Parathyroid adenoma (tissue), 2 donors: ENCODE results near the gene DCTN4.
"Not testable (repeated sequence)": the region's sequence is repeated elsewhere in the genome, so short reads cannot be mapped to it uniquely, and the experiment has no call there.

Source experiments
- H2AFZ ChIP-seq: fragments of 300-600 bp; sonication (generic); one replicate; pipeline ENCODE4 v1.7.0; 2017; ENCODE audit warnings: antibody characterized with exemption, mild to moderate bottlenecking
- H3K27ac ChIP-seq: fragments of 300-600 bp; sonication (generic); one replicate; pipeline ENCODE4 v1.7.0; 2017
- H3K27me3 ChIP-seq: fragments of 300-600 bp; sonication (generic); one replicate; pipeline ENCODE4 v1.7.0; 2017; ENCODE audit warnings: low read length; ENCODE audit not compliant: control insufficient read depth, insufficient read depth
- H3K36me3 ChIP-seq: fragments of 300-600 bp; sonication (generic); one replicate; pipeline ENCODE4 v1.7.0; 2017; ENCODE audit warnings: low read length; ENCODE audit not compliant: control insufficient read depth, insufficient read depth
- H3K4me1 ChIP-seq: fragments of 300-600 bp; sonication (generic); one replicate; pipeline ENCODE4 v1.7.0; 2017; ENCODE audit warnings: control low read depth
- H3K4me2 ChIP-seq: fragments of 300-600 bp; sonication (generic); one replicate; pipeline ENCODE4 v1.7.0; 2017; ENCODE audit warnings: low read length
- H3K4me3 ChIP-seq: fragments of 300-600 bp; sonication (generic); one replicate; pipeline ENCODE4 v1.7.0; 2017; ENCODE audit warnings: low read depth, low read length
- H3K79me2 ChIP-seq: fragments of 300-600 bp; sonication (generic); one replicate; pipeline ENCODE4 v1.7.0; 2017; ENCODE audit warnings: control low read depth
- H3K9ac ChIP-seq: fragments of 300-600 bp; sonication (generic); one replicate; pipeline ENCODE4 v1.7.0; 2017; ENCODE audit warnings: mild to moderate bottlenecking
- H3K9me3 ChIP-seq: fragments of 300-600 bp; sonication (generic); one replicate; pipeline ENCODE4 v1.7.0; 2017; ENCODE audit warnings: low read length; ENCODE audit not compliant: control insufficient read depth
- CTCF ChIP-seq: fragments of 300-600 bp; sonication (generic); IDR thresholded peaks from one replicate; pipeline ENCODE4 v1.7.0; 2017; ENCODE audit warnings: antibody characterized with exemption, mild to moderate bottlenecking
- donor health status: primary hyperparathyroidism.

Gene DCTN4

DNA sequence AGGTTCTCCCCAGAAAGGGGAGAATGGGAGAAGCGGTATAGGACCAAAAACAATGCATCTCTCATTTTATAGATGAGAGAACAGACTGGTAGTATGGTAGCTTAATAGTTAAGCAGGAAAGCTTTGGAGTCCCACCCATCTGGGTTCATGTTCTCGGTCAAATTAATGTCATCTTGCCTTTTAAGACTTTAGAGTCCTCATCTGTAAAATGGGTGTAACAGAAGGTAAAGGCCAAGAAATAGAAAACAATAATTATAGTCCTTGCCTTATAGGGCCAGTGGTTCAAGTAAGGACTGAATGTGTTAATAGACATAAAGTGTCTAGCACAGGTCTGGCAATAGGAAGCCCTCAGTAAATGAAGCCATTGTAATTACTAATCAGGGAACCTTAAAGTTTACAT, 36.1 kb upstream of the DCTN4 start:
- H3K9ac ChIP-seq = no peak overlapping the region
- H3K4me3 ChIP-seq = no peak overlapping the region
- H3K9me3 ChIP-seq = no peaks in the 10 kb centered on the region
- H3K27ac ChIP-seq = no peak overlapping the region
- no peak overlapping the region for H2AFZ ChIP-seq
- no peaks in the 10 kb centered on the region for H3K36me3 ChIP-seq
- no peak overlapping the region for H3K4me2 ChIP-seq
- no peaks in the 10 kb centered on the region for H3K4me1 ChIP-seq
- H3K27me3 ChIP-seq = no peaks in the 10 kb centered on the region
- peaks cover 2% of the 10 kb centered on the region for H3K79me2 ChIP-seq
- TF ChIP-seq CTCF = no peak

DNA sequence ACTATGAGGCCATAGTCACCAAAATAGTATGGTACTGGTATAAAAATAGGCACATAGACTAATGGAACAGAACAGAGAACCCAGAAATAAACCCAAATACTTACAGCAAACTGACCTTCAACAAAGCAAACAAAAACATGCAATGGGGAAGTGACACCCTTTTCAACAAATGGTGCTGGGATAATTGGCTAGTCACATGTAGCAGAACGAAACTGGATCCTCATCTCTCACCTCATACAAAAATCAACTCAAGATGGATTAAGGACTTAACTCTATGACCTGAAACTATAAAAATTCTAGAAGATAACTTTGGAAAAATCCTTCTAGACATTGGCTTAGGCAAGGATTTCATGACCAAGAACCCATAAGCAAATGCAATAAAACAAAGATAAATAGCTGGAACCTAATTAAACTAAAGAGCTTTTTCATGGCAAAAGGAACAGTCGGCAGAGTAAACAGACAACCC, 34.6 kb upstream of the DCTN4 start:
- not testable (repeated sequence) for H3K4me1 ChIP-seq, H3K9ac ChIP-seq, H3K36me3 ChIP-seq, H3K4me3 ChIP-seq, H3K4me2 ChIP-seq, H3K27ac ChIP-seq, H3K79me2 ChIP-seq, H3K9me3 ChIP-seq, H3K27me3 ChIP-seq, H2AFZ ChIP-seq

DNA sequence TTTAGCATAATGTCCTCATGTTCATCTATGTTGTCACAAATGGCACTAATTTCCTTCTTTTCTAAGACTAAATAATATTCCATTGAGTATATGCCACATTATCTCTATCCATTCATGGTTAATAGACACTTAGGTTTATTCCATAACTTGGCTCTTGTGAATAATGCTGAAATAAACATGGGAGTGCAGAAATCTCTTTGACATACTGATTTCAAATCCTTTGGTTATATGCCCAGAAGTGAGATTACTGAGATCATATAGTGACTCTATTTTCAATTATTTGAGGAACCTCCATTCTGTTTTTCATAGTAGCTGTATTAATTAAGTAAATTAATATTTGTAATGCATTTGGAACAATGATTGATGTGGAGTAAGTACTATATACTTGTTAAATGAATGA, 32.7 kb upstream of the DCTN4 start:
- Histone ChIP-seq H3K9ac (no peak overlapping the region), H3K27ac (no peak overlapping the region), H3K4me2 (no peak overlapping the region), H3K27me3 (no peaks in the 10 kb centered on the region), H3K79me2 (peaks cover 17% of the 10 kb centered on the region), H3K4me3 (no peak overlapping the region), H3K36me3 (no peaks in the 10 kb centered on the region), H3K9me3 (no peaks in the 10 kb centered on the region), H2AFZ (no peak overlapping the region), H3K4me1 (no peaks in the 10 kb centered on the region)
- TF ChIP-seq CTCF = no peak

GRCh38 chr5:150789943-150790611, 31.3 kb upstream of the DCTN4 start:
- H2AFZ ChIP-seq = no peak overlapping the region

GRCh38 chr5:150789450-150789849, 30.6 kb upstream of the DCTN4 start:
- H3K27ac ChIP-seq = no peak overlapping the region
- no peak for TF ChIP-seq CTCF
- no peak overlapping the region for H3K9ac ChIP-seq

More at GRCh38 chr5:150789943-150790611, 31.3 kb upstream of the DCTN4 start:
- H3K9me3 ChIP-seq = no peaks in the 10 kb centered on the region
- no peak overlapping the region for H3K4me2 ChIP-seq
- no peak overlapping the region for H3K9ac ChIP-seq
- H3K27ac ChIP-seq = no peak overlapping the region
- no peaks in the 10 kb centered on the region for H3K27me3 ChIP-seq
- no peaks in the 10 kb centered on the region for H3K36me3 ChIP-seq
- no peak for TF ChIP-seq CTCF
- H3K4me3 ChIP-seq = no peak overlapping the region
- no peaks in the 10 kb centered on the region for H3K4me1 ChIP-seq
- peaks cover 26% of the 10 kb centered on the region for H3K79me2 ChIP-seq

More at GRCh38 chr5:150789450-150789849, 30.6 kb upstream of the DCTN4 start:
- Histone ChIP-seq H3K36me3 (no peaks in the 10 kb centered on the region), H2AFZ (no peak overlapping the region), H3K4me1 (no peaks in the 10 kb centered on the region), H3K27me3 (no peaks in the 10 kb centered on the region), H3K4me3 (no peak overlapping the region), H3K9me3 (no peaks in the 10 kb centered on the region), H3K4me2 (no peak overlapping the region), H3K79me2 (peaks cover 27% of the 10 kb centered on the region)
